ENCODE measurements around the gene ECSIT.

Gene ECSIT

DNA sequence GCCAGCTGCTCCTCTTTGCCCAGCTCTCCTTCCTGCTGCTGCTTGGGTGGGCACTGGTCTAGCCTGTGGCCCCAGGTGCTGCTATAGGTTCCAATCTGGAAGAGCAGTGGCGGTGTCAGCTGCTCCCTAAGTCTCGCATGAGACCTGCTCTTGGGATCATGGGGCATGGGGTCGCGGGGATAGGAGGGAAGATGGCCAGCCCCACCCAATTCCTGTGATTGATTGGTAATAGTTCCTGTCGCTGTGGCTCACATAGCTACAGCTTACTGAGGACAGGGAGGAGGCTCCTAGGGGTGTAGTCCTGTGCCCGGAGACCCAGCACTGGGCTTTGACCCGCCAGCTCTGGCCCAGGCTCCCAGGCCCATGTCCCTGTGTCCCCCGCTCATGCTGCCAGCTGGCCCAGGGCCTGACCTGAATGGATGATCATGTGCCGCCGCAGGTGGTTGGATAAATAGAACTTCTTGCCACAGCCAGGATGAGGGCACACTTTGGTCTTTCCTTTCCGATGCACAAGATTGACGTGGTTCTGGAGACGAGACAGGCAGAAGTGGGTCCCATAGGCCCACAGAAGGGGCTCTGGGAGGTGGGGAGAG, 43.6 kb downstream of the ECSIT start:
- H3K36me3 ChIP-seq (ENCODE audit: insufficient read depth, insufficient read length, low read length) = peaks cover 7% of the 10 kb centered on the region
- TF ChIP-seq ZNF274 (IDR thresholded peaks at IDR 0.05; ENCODE audit: low read depth, low read length) (no peak), YY1 (IDR thresholded peaks at IDR 0.05; ENCODE audit: insufficient read depth, insufficient read length) (no peak), SUZ12 (IDR thresholded peaks at IDR 0.05; ENCODE audit: extremely low read depth, insufficient read depth, insufficient read length) (no peak)
- peaks cover 17% of the 10 kb centered on the region for H3K27me3 ChIP-seq (ENCODE audit: insufficient read depth, insufficient read length)
- H3K4me1 ChIP-seq (ENCODE audit: insufficient read depth, insufficient read length) = peaks cover 11% of the 10 kb centered on the region
- H3K9ac ChIP-seq (ENCODE audit: insufficient read length, low read depth) = peak overlapping the region; percentile 44
- no peak for DNase-seq (ENCODE audit: low read depth, low spot score)
- H3K4me3 ChIP-seq (ENCODE audit: insufficient read length, low read depth) = no peak overlapping the region
- no peaks in the 10 kb centered on the region for H3K9me3 ChIP-seq (ENCODE audit: insufficient read depth, low read length)

DNA sequence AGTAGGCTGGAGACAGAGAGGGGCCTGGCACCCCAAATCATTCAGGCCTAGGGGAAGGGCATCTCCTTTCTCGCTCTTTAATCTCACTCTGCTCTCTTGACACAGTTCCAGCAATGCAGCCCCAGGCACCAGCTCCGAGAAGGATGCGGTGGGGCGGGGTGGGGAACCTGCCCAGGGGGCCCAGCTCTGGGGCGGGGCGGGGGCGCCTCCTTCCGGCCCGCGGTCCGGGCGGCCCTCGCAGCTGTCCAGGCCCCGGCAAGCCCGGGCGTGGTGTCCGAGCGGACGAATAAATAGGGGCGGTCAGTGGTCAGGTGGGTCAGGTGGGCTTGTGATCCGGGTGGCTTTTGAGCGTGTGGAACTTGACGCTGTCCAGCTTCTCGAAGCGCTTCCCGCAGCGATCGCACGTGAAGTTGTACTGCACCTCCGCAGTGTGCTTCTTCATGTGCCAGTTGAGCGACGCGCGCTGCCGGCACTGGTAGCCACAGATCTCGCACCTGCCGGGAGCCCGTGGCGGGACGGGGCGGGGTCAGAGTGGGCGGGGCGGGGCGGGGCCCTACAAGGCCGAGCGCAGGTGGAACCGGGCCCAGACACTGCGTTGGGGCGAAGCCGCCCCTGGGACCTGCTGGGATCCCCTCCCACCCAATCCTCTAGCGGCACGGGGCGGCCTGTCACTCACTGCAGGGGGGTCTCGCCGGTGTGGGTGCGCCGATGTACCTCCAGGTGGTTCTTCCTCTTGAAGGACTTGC, 45.4 kb downstream of the ECSIT start:
- H3K9me3 ChIP-seq (ENCODE audit: insufficient read depth, low read length) = no peaks in the 10 kb centered on the region
- peaks cover 30% of the 10 kb centered on the region for H3K27me3 ChIP-seq (ENCODE audit: insufficient read depth, insufficient read length)
- no peak for DNase-seq (ENCODE audit: low read depth, low spot score)
- TF ChIP-seq ZNF274 (IDR thresholded peaks at IDR 0.05; ENCODE audit: low read depth, low read length) (no peak), YY1 (IDR thresholded peaks at IDR 0.05; ENCODE audit: insufficient read depth, insufficient read length) (no peak), SUZ12 (IDR thresholded peaks at IDR 0.05; ENCODE audit: extremely low read depth, insufficient read depth, insufficient read length) (no peak)
- H3K4me3 ChIP-seq (ENCODE audit: insufficient read length, low read depth) = no peak overlapping the region
- peaks cover 7% of the 10 kb centered on the region for H3K36me3 ChIP-seq (ENCODE audit: insufficient read depth, insufficient read length, low read length)
- peaks cover 16% of the 10 kb centered on the region for H3K4me1 ChIP-seq (ENCODE audit: insufficient read depth, insufficient read length)
- H3K9ac ChIP-seq (ENCODE audit: insufficient read length, low read depth) = no peak overlapping the region

DNA sequence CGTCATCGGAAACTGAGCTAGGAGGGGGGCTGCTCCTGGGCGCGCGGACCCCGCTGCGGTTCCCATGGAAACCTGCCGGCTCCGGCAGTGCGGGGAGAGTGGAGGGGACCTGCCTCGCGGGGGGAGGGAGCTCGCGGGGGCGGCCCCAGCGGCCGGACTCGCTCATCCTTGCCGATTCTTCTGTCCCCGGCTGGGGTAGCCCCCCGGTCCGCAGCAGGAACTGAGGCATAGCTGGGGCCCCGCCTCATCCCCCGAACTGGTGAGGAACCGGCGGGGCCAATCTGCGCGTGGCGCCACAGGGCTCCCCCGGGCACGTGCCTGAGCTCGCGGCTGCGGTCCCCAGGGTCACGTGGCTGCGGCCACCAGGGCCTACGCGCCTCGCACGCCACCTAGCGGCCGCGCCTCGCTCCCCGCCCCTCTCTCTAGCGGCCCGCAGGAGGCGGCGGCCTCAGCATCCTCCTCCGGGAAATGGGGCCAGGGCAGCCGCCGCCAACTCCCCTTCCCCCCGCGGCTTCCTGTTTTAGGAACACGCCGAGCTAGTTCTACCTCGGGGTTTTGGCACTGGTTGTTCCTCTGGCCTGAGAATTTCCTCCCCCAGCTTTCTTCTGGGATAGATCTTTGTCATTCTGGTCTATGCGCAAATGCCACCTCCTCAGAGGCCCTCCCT, 46.4 kb downstream of the ECSIT start:
- Histone ChIP-seq H3K4me1 (ENCODE audit: insufficient read depth, insufficient read length) (peaks cover 16% of the 10 kb centered on the region), H3K9me3 (ENCODE audit: insufficient read depth, low read length) (no peaks in the 10 kb centered on the region), H3K36me3 (ENCODE audit: insufficient read depth, insufficient read length, low read length) (peaks cover 6% of the 10 kb centered on the region), H3K27me3 (ENCODE audit: insufficient read depth, insufficient read length) (peaks cover 31% of the 10 kb centered on the region), H3K4me3 (ENCODE audit: insufficient read length, low read depth) (peak overlapping the region; percentile 46), H3K9ac (ENCODE audit: insufficient read length, low read depth) (peak overlapping the region; percentile 64)
- no peak for DNase-seq (ENCODE audit: low read depth, low spot score)
- TF ChIP-seq SUZ12 (IDR thresholded peaks at IDR 0.05; ENCODE audit: extremely low read depth, insufficient read depth, insufficient read length) = no peak
- TF ChIP-seq YY1 (IDR thresholded peaks at IDR 0.05; ENCODE audit: insufficient read depth, insufficient read length) = no peak
- TF ChIP-seq ZNF274 (IDR thresholded peaks at IDR 0.05; ENCODE audit: low read depth, low read length) = no peak

DNA sequence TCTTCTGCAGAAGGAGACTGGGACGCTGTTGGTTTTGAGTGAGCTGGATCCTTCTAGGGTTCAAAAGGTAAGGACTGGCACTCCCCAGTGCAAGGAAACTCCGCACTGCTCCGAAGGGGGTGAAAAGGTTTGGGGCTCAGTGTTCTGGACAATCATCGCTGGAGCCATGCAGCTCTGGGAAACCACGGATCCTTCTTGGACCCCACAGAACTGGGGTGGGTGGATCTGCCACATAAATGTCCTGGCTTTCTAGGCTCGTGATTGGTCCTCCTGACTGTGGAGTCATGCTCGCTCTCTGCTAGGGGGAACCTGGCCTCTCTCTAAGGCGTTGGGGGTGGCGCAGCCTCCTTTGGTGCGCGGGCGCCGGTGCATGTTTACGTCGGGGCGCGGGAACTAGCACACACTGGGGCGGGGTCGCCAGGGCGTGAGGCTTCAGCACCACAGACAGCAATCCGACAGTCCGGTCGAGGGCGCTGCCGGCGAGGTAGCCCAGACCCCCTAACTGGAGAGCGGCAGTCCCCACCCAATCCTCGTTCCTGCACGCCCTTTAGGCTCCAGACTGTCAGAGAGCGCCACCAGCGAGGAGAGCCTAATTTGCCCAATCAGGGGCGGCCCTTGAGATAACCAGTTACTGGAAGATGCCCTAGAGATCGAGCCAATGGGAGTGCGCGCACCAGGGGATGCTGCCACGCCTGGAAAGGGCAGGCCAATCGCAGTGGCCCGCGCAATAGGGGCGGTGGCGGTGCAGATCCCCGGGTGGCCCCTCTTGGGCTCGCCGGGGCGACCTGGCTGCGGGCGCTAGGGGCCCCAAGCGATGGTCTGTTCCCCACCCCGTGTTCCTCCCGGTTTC, 47.2 kb downstream of the ECSIT start:
- no peak for TF ChIP-seq SUZ12 (IDR thresholded peaks at IDR 0.05; ENCODE audit: extremely low read depth, insufficient read depth, insufficient read length)
- no peak for TF ChIP-seq ZNF274 (IDR thresholded peaks at IDR 0.05; ENCODE audit: low read depth, low read length)
- no peak for TF ChIP-seq YY1 (IDR thresholded peaks at IDR 0.05; ENCODE audit: insufficient read depth, insufficient read length)
- DNase-seq (ENCODE audit: low read depth, low spot score) = peak; percentile 76
- Histone ChIP-seq H3K4me3 (ENCODE audit: insufficient read length, low read depth) (peak overlapping the region; percentile 46), H3K4me1 (ENCODE audit: insufficient read depth, insufficient read length) (peaks cover 16% of the 10 kb centered on the region), H3K36me3 (ENCODE audit: insufficient read depth, insufficient read length, low read length) (peaks cover 2% of the 10 kb centered on the region), H3K27me3 (ENCODE audit: insufficient read depth, insufficient read length) (peaks cover 31% of the 10 kb centered on the region), H3K9me3 (ENCODE audit: insufficient read depth, low read length) (no peaks in the 10 kb centered on the region), H3K9ac (ENCODE audit: insufficient read length, low read depth) (peak overlapping the region; percentile 64)

DNA sequence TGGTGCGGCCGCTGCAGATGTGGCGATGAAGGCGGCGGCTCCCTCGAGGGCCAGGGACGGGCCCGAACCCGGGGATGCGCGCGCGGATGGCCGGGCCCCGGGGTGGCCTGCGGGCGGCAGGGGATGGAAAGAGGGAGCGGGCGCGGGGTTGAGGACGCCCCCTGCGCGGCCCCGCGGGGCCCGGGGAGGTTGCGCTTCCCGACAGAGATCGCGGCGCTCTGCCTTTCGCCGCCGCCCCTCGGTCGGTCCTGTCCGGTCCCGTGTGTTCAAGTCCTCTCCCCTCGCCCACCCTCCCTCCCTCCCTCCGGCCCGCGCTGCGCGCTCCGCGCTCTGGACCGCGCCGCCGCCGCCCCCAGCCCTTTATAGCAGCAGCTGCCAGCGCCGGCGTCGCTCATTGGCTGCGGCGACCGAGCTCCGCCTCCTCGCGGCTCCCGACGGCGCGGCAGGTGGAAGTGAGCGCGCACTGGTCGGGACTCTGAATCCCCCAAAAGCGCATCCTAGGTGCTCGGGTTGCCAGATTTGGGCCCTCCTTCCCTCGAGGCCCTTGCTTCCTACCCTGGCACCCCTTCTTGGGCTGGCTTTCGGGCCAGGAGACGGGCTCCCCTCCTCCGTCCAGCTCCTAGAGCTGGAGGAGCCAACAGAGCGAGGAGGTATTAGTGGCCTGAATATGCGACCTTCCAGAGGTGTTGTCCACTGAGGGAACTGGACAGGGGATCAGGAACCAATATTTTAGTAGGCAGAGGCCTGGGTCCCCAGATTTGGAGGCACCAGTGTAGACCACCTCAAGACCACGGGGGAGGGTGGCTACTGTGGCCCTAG, 48.0 kb downstream of the ECSIT start, which contains the start of gene ELAVL3:
Gene ELAVL3, minus strand, starts transcription at position 332 of the 819 bp plus-strand sequence. CDS start 438 bp downstream, outside the sequence.
- Histone ChIP-seq H3K4me1 (ENCODE audit: insufficient read depth, insufficient read length) (peaks cover 16% of the 10 kb centered on the region), H3K27me3 (ENCODE audit: insufficient read depth, insufficient read length) (peaks cover 31% of the 10 kb centered on the region), H3K9me3 (ENCODE audit: insufficient read depth, low read length) (no peaks in the 10 kb centered on the region), H3K4me3 (ENCODE audit: insufficient read length, low read depth) (peak within 1 kb of the TSS; percentile 43), H3K36me3 (ENCODE audit: insufficient read depth, insufficient read length, low read length) (peaks cover 2% of the 10 kb centered on the region), H3K9ac (ENCODE audit: insufficient read length, low read depth) (peak within 1 kb of the TSS; percentile 42)
- peak; percentile 33 for DNase-seq (ENCODE audit: low read depth, low spot score)
- TF ChIP-seq YY1 (IDR thresholded peaks at IDR 0.05; ENCODE audit: insufficient read depth, insufficient read length) (no peak), SUZ12 (IDR thresholded peaks at IDR 0.05; ENCODE audit: extremely low read depth, insufficient read depth, insufficient read length) (no peak), ZNF274 (IDR thresholded peaks at IDR 0.05; ENCODE audit: low read depth, low read length) (no peak)

Data from NT2/D1 (cell line).